Fibroblast of villous mesenchyme (primary cell): ENCODE data around the gene NMNAT2. TPM values are rescaled to one million over a fixed set of nuclear protein-coding genes. Genes with fewer than 3 reads are reported as not detected.
"Not testable (repeated sequence)": the region's sequence is repeated elsewhere in the genome, so short reads cannot be mapped to it uniquely, and the experiment has no call there.

ENCODE experiments used
- DNase-seq: peaks from one replicate; pipeline ENCODE4 v3.0.0-alpha.2; 2010; ENCODE audit warnings: low read depth
- H3K4me3 ChIP-seq: 2 replicates; pipeline ENCODE4 v1.5.1; 2011; ENCODE audit warnings: low read depth, mild to moderate bottlenecking, low read length
- CTCF ChIP-seq: IDR thresholded peaks from 2 replicates; pipeline ENCODE4 v1.5.1; 2012; ENCODE audit warnings: low read depth, mild to moderate bottlenecking, low read length; ENCODE audit not compliant: insufficient read depth
- total RNA-seq: library from RNA; depleted of rRNA; stranded (reverse); fragments of >200 nt; gene quantifications from 2 replicates; pipeline ENCODE4 v1.2.3, GENCODE V29; 2012

NMNAT2 gene
- total RNA-seq, 1 donor = 3.9 TPM

GRCh38 chr1:183407474-183407873, 10.7 kb downstream of the NMNAT2 start:
- H3K4me3 ChIP-seq = no peak overlapping the region
- no peak for DNase-seq
- no peak for TF ChIP-seq CTCF

- H3K4me3 ChIP-seq = no peak overlapping the region
- TF ChIP-seq CTCF = no peak
- no peak for DNase-seq
Measured at GRCh38 chr1:183404476-183404875, 13.7 kb downstream of the NMNAT2 start.

- no peak for TF ChIP-seq CTCF
- no peak overlapping the region for H3K4me3 ChIP-seq
- no peak for DNase-seq
Measured at GRCh38 chr1:183403498-183403897, 14.7 kb downstream of the NMNAT2 start.

- not testable (repeated sequence) for H3K4me3 ChIP-seq, DNase-seq
Measured at GRCh38 chr1:183401565-183401964, 16.6 kb downstream of the NMNAT2 start.

GRCh38 chr1:183394435-183394834, 23.7 kb downstream of the NMNAT2 start:
- TF ChIP-seq CTCF = no peak

DNA sequence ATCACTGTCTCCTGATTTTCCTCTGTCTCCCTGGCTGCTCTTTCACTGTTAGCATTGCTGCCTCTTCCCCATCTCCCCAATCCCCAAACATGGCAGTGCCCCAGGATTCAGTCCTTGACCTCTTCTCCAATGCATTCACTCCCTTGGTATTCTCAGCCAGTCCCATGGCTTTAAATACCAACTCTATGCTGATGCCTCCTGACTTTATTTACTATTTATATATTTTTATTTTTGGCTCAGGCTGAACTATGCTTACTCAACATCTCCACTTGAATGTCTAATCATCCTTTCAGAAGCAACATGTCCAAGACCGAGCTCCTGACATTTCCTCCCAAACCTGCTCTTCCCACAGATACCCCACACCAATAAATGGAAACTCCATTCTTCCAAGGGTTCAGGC, 26.3 kb downstream of the NMNAT2 start:
- H3K4me3 ChIP-seq = no peak overlapping the region
- no peak for TF ChIP-seq CTCF
- DNase-seq = no peak

More at GRCh38 chr1:183394435-183394834, 23.7 kb downstream of the NMNAT2 start:
- DNase-seq = no peak
- H3K4me3 ChIP-seq = no peak overlapping the region

GRCh38 chr1:183390561-183390960, 27.6 kb downstream of the NMNAT2 start:
- no peak for TF ChIP-seq CTCF
- DNase-seq = no peak
- no peak overlapping the region for H3K4me3 ChIP-seq
